Activated CD4-positive, CD25-positive, alpha-beta regulatory T cell (primary cell): ENCODE measurements around the gene PRADC1.
"Not testable (repeated sequence)": the region's sequence is repeated elsewhere in the genome, so short reads cannot be mapped to it uniquely, and the experiment has no call there.

Experiments
- DNase-seq, 4 experiments: peaks; one replicate each; lab custom pipeline; 2025; lab: John Stamatoyannopoulos, UW

Gene PRADC1

GRCh38 chr2:73202156-73203054, 30.6 kb downstream of the PRADC1 start, which contains the start of gene NOTO:
Gene NOTO, plus strand, starts transcription at chr2:73202574. Its CDS starts 93 bp downstream, at chr2:73202667.
- no peak for DNase-seq

GRCh38 chr2:73200281-73200680, 32.8 kb downstream of the PRADC1 start:
- not testable (repeated sequence) for DNase-seq

GRCh38 chr2:73197579-73197978, 35.5 kb downstream of the PRADC1 start:
- DNase-seq: no peak

- DNase-seq: no peak
Measured at GRCh38 chr2:73187549-73187948, 45.5 kb downstream of the PRADC1 start.

- DNase-seq: no peak
Measured at GRCh38 chr2:73185965-73186364, 47.1 kb downstream of the PRADC1 start.
